ENCODE results near the gene SLC24A3.

- TF ChIP-seq, protein P1, sequence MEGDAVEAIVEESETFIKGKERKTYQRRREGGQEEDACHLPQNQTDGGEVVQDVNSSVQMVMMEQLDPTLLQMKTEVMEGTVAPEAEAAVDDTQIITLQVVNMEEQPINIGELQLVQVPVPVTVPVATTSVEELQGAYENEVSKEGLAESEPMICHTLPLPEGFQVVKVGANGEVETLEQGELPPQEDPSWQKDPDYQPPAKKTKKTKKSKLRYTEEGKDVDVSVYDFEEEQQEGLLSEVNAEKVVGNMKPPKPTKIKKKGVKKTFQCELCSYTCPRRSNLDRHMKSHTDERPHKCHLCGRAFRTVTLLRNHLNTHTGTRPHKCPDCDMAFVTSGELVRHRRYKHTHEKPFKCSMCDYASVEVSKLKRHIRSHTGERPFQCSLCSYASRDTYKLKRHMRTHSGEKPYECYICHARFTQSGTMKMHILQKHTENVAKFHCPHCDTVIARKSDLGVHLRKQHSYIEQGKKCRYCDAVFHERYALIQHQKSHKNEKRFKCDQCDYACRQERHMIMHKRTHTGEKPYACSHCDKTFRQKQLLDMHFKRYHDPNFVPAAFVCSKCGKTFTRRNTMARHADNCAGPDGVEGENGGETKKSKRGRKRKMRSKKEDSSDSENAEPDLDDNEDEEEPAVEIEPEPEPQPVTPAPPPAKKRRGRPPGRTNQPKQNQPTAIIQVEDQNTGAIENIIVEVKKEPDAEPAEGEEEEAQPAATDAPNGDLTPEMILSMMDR (IDR thresholded peaks at IDR 0.05; ENCODE audit: poor library complexity) = no peak
- TF ChIP-seq EZH2phosphoT487 (IDR thresholded peaks at IDR 0.05; ENCODE audit: low read depth, severe bottlenecking, unreplicated experiment) (no peak), EZH2 (IDR thresholded peaks at IDR 0.05; ENCODE audit: borderline replicate concordance) (no peak)
Observed at GRCh38 chr20:19212469-19212815, at the start of gene SLC24A3.
